HG03280 (cell line): ENCODE data around the gene STK17B.
"Not testable (repeated sequence)": the region's sequence is repeated elsewhere in the genome, so short reads cannot be mapped to it uniquely, and the experiment has no call there.

Experiments
- ATAC-seq: cut with Tn5 transposase; IDR thresholded peaks from one replicate; pipeline ENCODE4 v1.9.1; 2021; ENCODE audit warnings: mild to moderate bottlenecking, moderate library complexity; ENCODE audit not compliant: unreplicated experiment

STK17B gene

GRCh38 chr2:196113061-196113974, 58.1 kb downstream of the STK17B start:
- no peak for ATAC-seq

- ATAC-seq, result no peak
Measured at GRCh38 chr2:196112418-196113034, 58.9 kb downstream of the STK17B start.

GRCh38 chr2:196108604-196109003, 62.8 kb downstream of the STK17B start:
- no peak for ATAC-seq

GRCh38 chr2:196105951-196106350, 65.4 kb downstream of the STK17B start:
- no peak for ATAC-seq

- no peak for ATAC-seq
Measured at GRCh38 chr2:196104066-196104465, 67.3 kb downstream of the STK17B start.

GRCh38 chr2:196103626-196104025, 67.8 kb downstream of the STK17B start:
- no peak for ATAC-seq

- ATAC-seq, result peak; percentile 98
Measured at GRCh38 chr2:196101325-196101991, 69.9 kb downstream of the STK17B start.

GRCh38 chr2:196099916-196100315, 71.5 kb downstream of the STK17B start:
- no peak for ATAC-seq

- ATAC-seq, result no peak
Measured at GRCh38 chr2:196097864-196098660, 73.3 kb downstream of the STK17B start.

GRCh38 chr2:196096982-196097745, 74.2 kb downstream of the STK17B start:
- no peak for ATAC-seq

- no peak for ATAC-seq
Measured at GRCh38 chr2:196096264-196096663, 75.1 kb downstream of the STK17B start.

- not testable (repeated sequence) for ATAC-seq
Measured at GRCh38 chr2:196089448-196089847, 81.9 kb downstream of the STK17B start.

- ATAC-seq, result no peak
Measured at GRCh38 chr2:196088203-196088602, 83.2 kb downstream of the STK17B start.

- no peak for ATAC-seq
Measured at GRCh38 chr2:196086517-196087368, 84.6 kb downstream of the STK17B start.

GRCh38 chr2:196083601-196084000, 87.8 kb downstream of the STK17B start:
- ATAC-seq, result no peak
